Nephron (organoid): ENCODE data around the gene SCTR.

Experiments
- H3K27ac Mint-ChIP-seq, 3 experiments: 2 replicates each; pipeline ENCODE4 v1.8.0; 2020; ENCODE audit warnings: mixed read lengths in 3 of 3, mild to moderate bottlenecking in 2 of 3, moderate library complexity in 1 of 3
- H3K27me3 Mint-ChIP-seq: 2 replicates; pipeline ENCODE4 v1.8.0; 2021; ENCODE audit warnings: low read depth, mild to moderate bottlenecking, moderate library complexity, mixed read lengths
- H3K36me3 Mint-ChIP-seq: 2 replicates; pipeline ENCODE4 v1.8.0; 2020; ENCODE audit warnings: low read depth, mixed read lengths
- H3K4me1 Mint-ChIP-seq: 2 replicates; pipeline ENCODE4 v1.8.0; 2020; ENCODE audit warnings: mixed read lengths
- H3K4me3 Mint-ChIP-seq, 3 experiments: 2 replicates each; pipeline ENCODE4 v1.8.0; 2020; ENCODE audit warnings: mild to moderate bottlenecking in 3 of 3, mixed read lengths in 3 of 3, moderate library complexity in 2 of 3
- H3K9me3 Mint-ChIP-seq: 2 replicates; pipeline ENCODE4 v1.8.0; 2020; ENCODE audit warnings: mixed read lengths
- TF ChIP-seq, protein P1 (sequence below), 3 experiments: fragments of 200-600 bp; sonication (generic); IDR thresholded peaks; one replicate each; pipeline ENCODE4 v1.5.0; 2021; ENCODE audit warnings: antibody characterized with exemption in 3 of 3; ENCODE audit not compliant: unreplicated experiment in 3 of 3

The SCTR gene

DNA sequence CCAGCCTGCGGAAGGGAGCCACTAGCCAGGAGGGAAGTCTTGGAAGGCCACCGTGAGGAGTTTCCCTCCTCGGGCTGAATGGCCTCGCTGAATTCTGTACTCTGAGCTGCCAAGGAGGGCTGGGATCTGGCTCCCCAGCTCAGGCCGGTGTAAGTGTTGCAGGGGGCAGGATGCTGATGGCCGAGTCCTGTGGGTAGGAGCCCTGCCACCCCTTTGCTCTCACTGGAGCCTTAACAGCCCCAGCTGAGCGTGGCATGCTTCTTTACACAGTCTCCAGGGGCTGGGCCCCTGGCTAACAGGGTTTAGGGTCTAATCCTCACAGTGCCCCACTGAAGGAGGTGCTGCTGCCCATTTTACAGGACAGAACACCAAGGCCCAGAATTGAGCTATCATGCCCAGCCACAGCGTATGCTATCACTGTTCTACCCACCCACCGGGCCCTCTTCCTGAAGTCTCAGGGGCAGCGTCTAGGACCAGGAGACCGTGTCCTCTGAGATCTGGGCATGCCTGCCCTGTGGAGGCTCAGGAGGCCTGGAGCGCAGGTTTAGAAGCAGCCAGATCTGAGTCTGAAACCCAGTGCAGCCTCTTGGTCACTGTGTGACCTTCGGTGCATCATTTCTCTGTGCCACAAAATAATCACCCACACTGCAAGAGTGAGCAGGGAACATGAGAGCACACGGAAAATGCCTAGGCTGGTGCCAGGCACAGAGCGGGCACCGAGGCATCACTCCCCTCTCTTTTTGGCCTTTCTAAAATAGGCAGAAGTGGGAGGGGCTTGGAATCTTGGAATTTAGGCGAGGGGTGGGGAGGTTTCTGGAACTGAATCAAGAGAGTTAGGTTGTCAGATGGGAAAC, 49.7 kb downstream of the SCTR start:
- TF ChIP-seq, protein P1, sequence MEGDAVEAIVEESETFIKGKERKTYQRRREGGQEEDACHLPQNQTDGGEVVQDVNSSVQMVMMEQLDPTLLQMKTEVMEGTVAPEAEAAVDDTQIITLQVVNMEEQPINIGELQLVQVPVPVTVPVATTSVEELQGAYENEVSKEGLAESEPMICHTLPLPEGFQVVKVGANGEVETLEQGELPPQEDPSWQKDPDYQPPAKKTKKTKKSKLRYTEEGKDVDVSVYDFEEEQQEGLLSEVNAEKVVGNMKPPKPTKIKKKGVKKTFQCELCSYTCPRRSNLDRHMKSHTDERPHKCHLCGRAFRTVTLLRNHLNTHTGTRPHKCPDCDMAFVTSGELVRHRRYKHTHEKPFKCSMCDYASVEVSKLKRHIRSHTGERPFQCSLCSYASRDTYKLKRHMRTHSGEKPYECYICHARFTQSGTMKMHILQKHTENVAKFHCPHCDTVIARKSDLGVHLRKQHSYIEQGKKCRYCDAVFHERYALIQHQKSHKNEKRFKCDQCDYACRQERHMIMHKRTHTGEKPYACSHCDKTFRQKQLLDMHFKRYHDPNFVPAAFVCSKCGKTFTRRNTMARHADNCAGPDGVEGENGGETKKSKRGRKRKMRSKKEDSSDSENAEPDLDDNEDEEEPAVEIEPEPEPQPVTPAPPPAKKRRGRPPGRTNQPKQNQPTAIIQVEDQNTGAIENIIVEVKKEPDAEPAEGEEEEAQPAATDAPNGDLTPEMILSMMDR (IDR thresholded peaks at IDR 0.05; ENCODE audit: unreplicated experiment in 3 of 3), result no peak
- peak overlapping the region in 1 of 3 experiments; percentile 55 for H3K27ac Mint-ChIP-seq
- no peak overlapping the region for H3K4me3 Mint-ChIP-seq
- H3K27me3 Mint-ChIP-seq, result peaks cover 17% of the 10 kb centered on the region
- no peaks in the 10 kb centered on the region for H3K9me3 Mint-ChIP-seq
- H3K36me3 Mint-ChIP-seq, result no peaks in the 10 kb centered on the region
- H3K4me1 Mint-ChIP-seq, result peaks cover 17% of the 10 kb centered on the region

DNA sequence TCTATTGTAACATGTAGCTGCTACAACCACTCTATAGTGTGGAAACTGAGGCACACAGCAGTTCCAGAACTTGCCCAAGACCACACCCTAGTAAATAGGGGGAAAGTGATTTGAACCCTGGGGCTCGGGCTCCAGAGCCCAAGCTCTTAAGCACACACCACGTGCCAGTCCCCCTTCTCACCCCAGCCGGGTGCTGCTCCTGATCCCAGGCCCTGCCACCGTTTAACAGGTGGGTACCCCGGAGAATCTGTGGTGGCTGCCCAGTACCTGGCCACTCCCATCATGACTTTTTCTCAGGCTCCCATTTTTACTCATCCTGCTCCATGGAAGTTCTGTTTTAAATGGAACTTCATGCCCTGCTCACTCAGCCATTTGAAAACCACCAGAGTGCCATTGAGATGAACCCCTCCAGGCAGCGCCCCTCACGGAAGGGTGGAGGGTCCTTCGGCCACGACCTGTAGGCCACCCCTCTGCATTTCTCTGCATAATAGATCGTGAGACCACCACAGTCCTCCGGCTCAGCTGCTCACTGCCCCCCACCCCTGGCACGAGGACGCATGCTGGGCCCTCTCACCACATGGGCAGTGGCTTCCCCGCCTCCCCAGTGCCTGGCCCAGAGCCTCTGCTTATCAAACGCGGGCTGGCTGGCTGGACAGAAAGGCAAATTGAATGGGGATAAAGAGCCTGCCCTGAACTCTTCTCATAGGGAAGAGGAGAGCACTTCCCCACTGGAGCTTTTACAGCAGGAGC, 50.5 kb downstream of the SCTR start:
- H3K27ac Mint-ChIP-seq, result no peak overlapping the region
- peaks cover 17% of the 10 kb centered on the region for H3K27me3 Mint-ChIP-seq
- no peaks in the 10 kb centered on the region for H3K36me3 Mint-ChIP-seq
- H3K4me1 Mint-ChIP-seq, result peaks cover 18% of the 10 kb centered on the region
- H3K9me3 Mint-ChIP-seq, result no peaks in the 10 kb centered on the region
- TF ChIP-seq, protein P1 (IDR thresholded peaks at IDR 0.05; ENCODE audit: unreplicated experiment in 3 of 3), result no peak
- H3K4me3 Mint-ChIP-seq, result no peak overlapping the region

DNA sequence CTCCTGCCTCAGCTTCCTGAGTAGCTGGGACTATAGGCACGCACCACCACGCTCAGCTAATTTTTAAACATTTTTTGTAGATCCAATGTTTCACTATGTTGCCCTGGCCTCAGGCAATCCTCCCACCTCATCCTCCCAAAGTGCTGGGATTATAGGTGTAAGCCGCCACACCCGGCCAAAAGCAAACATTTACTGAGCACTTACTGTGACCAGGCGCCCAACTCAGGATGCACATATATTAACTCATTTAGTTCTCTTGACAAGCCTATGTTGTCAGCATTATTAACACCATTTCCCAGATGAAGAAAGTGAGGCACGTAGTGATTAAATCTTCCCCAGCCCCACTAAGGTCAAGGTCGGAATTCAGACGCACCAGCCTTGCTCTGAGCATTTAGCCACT, 51.5 kb downstream of the SCTR start:
- Mint-ChIP-seq H3K27ac (no peak overlapping the region), H3K4me1 (peaks cover 16% of the 10 kb centered on the region), H3K9me3 (no peaks in the 10 kb centered on the region), H3K36me3 (no peaks in the 10 kb centered on the region), H3K4me3 (no peak overlapping the region), H3K27me3 (peaks cover 17% of the 10 kb centered on the region)
- TF ChIP-seq, protein P1 (IDR thresholded peaks at IDR 0.05; ENCODE audit: unreplicated experiment in 3 of 3), result no peak

DNA sequence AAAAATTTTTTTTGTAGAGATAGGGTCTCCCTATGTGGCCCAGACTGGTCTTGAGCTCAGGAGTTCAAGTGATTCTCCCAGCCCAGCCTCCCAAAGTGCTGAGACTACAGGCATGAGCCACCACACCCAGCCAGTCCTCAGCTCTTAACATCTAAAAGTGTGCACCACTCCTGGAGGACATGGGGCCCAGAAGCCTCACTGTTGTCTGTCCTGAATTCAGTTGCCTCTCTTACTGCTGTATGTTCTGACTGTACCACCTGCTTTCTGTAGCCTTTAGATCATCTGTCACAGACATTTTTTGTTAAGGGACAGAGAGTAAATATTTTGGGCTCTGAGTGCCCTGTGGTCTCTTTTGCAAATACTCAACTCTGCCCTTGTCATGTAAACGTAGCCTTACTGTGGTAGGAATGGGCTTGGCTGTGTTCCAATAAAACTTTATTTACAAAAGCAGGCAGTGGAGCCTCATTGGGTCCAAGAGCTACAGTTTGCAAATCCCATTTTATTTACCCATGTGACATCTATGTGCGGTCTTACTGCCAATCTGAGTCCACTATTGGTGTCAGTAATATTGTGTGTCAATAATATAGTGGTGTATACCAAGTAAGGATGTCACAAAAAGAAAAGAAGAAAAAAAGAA, 54.5 kb downstream of the SCTR start:
- Mint-ChIP-seq H3K27ac (no peak overlapping the region), H3K9me3 (no peaks in the 10 kb centered on the region), H3K27me3 (peaks cover 10% of the 10 kb centered on the region), H3K36me3 (no peaks in the 10 kb centered on the region), H3K4me1 (peaks cover 6% of the 10 kb centered on the region), H3K4me3 (no peak overlapping the region)
- TF ChIP-seq, protein P1 (IDR thresholded peaks at IDR 0.05; ENCODE audit: unreplicated experiment in 3 of 3), result no peak

DNA sequence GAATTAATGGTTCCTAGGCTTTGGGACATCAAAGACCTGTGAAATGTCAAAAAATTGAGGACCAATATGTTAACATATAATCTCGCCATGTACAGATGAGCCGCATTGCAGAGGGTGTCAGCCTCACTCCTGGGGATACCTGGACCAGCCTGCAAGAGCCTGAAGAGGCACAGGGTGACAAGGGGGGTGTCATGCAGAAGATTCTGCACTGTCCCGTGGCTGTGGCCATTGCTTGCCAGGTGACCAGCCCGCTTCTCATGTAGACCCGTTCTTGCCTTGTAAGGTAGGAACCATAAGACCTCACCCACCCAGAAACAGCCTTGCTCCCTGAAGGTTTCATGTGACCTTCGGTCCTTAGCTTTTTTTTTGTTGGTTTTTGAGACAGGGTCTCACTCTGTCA, 55.2 kb downstream of the SCTR start:
- TF ChIP-seq, protein P1 (IDR thresholded peaks at IDR 0.05; ENCODE audit: unreplicated experiment in 3 of 3), result no peak
- H3K36me3 Mint-ChIP-seq, result no peaks in the 10 kb centered on the region
- no peak overlapping the region for H3K27ac Mint-ChIP-seq
- no peaks in the 10 kb centered on the region for H3K9me3 Mint-ChIP-seq
- peaks cover 5% of the 10 kb centered on the region for H3K4me1 Mint-ChIP-seq
- H3K27me3 Mint-ChIP-seq, result peaks cover 9% of the 10 kb centered on the region
- no peak overlapping the region for H3K4me3 Mint-ChIP-seq
